ENCODE results near the gene FTL. TPM values are rescaled to one million over a fixed set of nuclear protein-coding genes. Genes with fewer than 3 reads are reported as not detected.

FTL gene
- total and polyA plus RNA-seq, 3 donors from 2014 or later = 746 to 1,424 (median 935) TPM

GRCh38 chr19:48964205-48965039 lies 687 bp upstream of the FTL start:
- H3K4me3 ChIP-seq = peak overlapping the region; percentile 84 to 97
- no peaks in the 10 kb centered on the region for H3K27me3 ChIP-seq
- TF ChIP-seq POLR2A (IDR thresholded peaks at IDR 0.05) (no peak), CTCF (IDR thresholded peaks at IDR 0.05) (no peak)
- intact Hi-C loops (cut with DNase I; ENCODE audit: low total_unique reads) = no loop called here
- WGBS, 2 donors = 11 to 13% methylated on average over 10 to 18 of the region's 19 CpGs
- no peaks in the 10 kb centered on the region for H3K9me3 ChIP-seq
- H3K27ac ChIP-seq = peak overlapping the region; percentile 92 to 93
- peak; percentile 49 for DNase-seq
- H3K4me1 ChIP-seq = peaks cover 29% of the 10 kb centered on the region
- H3K36me3 ChIP-seq (ENCODE audit: low read depth, missing control alignments) = no peaks in the 10 kb centered on the region

- peak; percentile 97 for DNase-seq
- Histone ChIP-seq H3K4me1 (peaks cover 29% of the 10 kb centered on the region), H3K27ac (peak overlapping the region; percentile 92 to 93), H3K27me3 (no peaks in the 10 kb centered on the region), H3K36me3 (ENCODE audit: low read depth, missing control alignments) (no peaks in the 10 kb centered on the region), H3K4me3 (peak overlapping the region; percentile 84 to 97), H3K9me3 (no peaks in the 10 kb centered on the region)
- 8 to 13% methylated on average over 21 to 36 of the region's 36 CpGs for WGBS, 2 donors
- intact Hi-C loops (cut with DNase I; ENCODE audit: low total_unique reads) = no loop called here
- no peak for TF ChIP-seq POLR2A (IDR thresholded peaks at IDR 0.05)
- TF ChIP-seq CTCF (IDR thresholded peaks at IDR 0.05) = no peak
Observed at GRCh38 chr19:48965806-48966540, 864 bp downstream of the FTL start.

GRCh38 chr19:48966541-48967345 lies 1.6 kb downstream of the FTL start:
- no peak for TF ChIP-seq CTCF (IDR thresholded peaks at IDR 0.05)
- no peak for TF ChIP-seq POLR2A (IDR thresholded peaks at IDR 0.05)
- intact Hi-C loops (cut with DNase I; ENCODE audit: low total_unique reads) = no loop called here
- H3K4me1 ChIP-seq = peaks cover 29% of the 10 kb centered on the region
- DNase-seq = no peak
- H3K4me3 ChIP-seq = peak overlapping the region; percentile 84 to 97
- no peaks in the 10 kb centered on the region for H3K27me3 ChIP-seq
- H3K36me3 ChIP-seq (ENCODE audit: low read depth, missing control alignments) = no peaks in the 10 kb centered on the region
- WGBS, 2 donors = 76 to 82% methylated on average over 8 to 10 of the region's 10 CpGs
- H3K27ac ChIP-seq = peak overlapping the region in 1 of 2 donors; percentile 93
- no peaks in the 10 kb centered on the region for H3K9me3 ChIP-seq

- H3K4me1 ChIP-seq = peaks cover 26% of the 10 kb centered on the region
- intact Hi-C loops (cut with DNase I; ENCODE audit: low total_unique reads) = no loop called here
- H3K27me3 ChIP-seq = no peaks in the 10 kb centered on the region
- H3K4me3 ChIP-seq = no peak overlapping the region
- 72 to 80% methylated on average over 14 of the region's 14 CpGs for WGBS, 2 donors
- peak overlapping the region in 1 of 2 donors; percentile 93 for H3K27ac ChIP-seq
- H3K9me3 ChIP-seq = no peaks in the 10 kb centered on the region
- no peaks in the 10 kb centered on the region for H3K36me3 ChIP-seq (ENCODE audit: low read depth, missing control alignments)
- peak; percentile 59 for DNase-seq
- TF ChIP-seq POLR2A (IDR thresholded peaks at IDR 0.05) = no peak
- no peak for TF ChIP-seq CTCF (IDR thresholded peaks at IDR 0.05)
Observed at GRCh38 chr19:48967346-48968178, 2.5 kb downstream of the FTL start.

Measured in testis (tissue), 3 donors.